Measurements from ENCODE around the gene AHSA1. TPM values are rescaled to one million over a fixed set of nuclear protein-coding genes. Genes with fewer than 3 reads are reported as not detected.

Gene AHSA1
- total RNA-seq, 4 donors from 2014 or later, result 49.4 to 111 (median 93.2) TPM

DNA sequence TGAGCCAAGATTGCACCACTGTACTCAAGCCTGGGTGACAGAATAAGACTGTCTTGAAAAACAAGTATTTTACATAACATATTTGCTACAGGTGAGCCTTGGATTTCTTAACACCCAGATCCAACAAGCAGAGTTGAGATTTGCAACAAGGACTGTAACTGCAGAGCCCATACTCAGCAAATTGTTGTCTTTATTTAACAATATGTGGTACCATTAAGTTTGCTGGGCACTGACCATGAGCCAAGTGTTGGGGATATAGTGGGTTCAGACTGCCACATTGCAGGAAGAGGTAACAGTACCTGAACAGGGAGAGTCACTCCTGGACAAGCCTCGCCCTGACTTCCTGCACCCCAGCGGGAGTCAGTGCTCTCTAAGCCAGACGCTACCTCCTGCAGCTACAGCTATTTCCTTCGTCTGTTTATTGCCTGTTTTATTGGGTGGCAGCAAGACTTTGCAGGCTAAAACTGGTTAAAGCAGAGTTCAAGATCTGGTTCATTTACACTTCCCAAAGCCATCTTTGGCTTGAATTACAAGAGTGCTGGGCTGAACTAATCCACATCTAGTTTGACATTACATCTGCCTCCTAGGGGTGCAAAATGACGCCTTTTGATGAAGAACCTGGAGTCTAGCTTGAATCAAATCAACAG lies 12.5 kb downstream of the AHSA1 start:
- Histone ChIP-seq H3K36me3 (peaks cover 38 to 43% of the 10 kb centered on the region in 2 donors), H3K4me1 (no peaks in the 10 kb centered on the region), H3K4me3 (replicated peaks in 1 of 3) (no peak overlapping the region), H3K9me3 (no peaks in the 10 kb centered on the region), H3K27me3 (no peaks in the 10 kb centered on the region), H3K27ac (no peak overlapping the region)
- no peak for DNase-seq
- 80 to 86% methylated on average over 5 of the region's 5 CpGs for WGBS, 2 donors
- intact Hi-C loops (cut with DNase I), result no loop called here
- TF ChIP-seq, protein P1, sequence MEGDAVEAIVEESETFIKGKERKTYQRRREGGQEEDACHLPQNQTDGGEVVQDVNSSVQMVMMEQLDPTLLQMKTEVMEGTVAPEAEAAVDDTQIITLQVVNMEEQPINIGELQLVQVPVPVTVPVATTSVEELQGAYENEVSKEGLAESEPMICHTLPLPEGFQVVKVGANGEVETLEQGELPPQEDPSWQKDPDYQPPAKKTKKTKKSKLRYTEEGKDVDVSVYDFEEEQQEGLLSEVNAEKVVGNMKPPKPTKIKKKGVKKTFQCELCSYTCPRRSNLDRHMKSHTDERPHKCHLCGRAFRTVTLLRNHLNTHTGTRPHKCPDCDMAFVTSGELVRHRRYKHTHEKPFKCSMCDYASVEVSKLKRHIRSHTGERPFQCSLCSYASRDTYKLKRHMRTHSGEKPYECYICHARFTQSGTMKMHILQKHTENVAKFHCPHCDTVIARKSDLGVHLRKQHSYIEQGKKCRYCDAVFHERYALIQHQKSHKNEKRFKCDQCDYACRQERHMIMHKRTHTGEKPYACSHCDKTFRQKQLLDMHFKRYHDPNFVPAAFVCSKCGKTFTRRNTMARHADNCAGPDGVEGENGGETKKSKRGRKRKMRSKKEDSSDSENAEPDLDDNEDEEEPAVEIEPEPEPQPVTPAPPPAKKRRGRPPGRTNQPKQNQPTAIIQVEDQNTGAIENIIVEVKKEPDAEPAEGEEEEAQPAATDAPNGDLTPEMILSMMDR (IDR thresholded peaks at IDR 0.05), result no peak

DNA sequence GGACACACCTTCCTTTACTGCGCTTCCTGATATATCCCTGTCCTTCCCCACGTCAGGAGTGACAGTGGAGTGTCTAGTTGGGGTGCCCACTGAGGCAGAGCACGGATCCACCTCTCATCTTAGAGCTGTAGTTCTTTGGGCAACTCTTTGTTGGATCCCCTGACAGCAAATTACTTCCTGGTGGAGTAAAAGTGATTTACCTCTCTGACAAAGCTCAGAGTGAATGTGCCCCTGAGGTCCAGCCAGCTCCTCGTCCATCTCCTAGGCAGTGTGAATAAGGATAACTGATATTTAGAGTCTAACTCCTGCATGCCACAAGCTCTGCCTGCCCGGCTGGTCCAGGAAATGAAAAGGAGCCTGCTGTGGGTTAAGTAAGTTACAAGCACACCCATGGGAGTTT lies 16.0 kb downstream of the AHSA1 start:
- no peak for DNase-seq
- TF ChIP-seq, protein P1 (IDR thresholded peaks at IDR 0.05), result no peak
- no peak for TF ChIP-seq POLR2A (IDR thresholded peaks at IDR 0.05)
- H3K36me3 ChIP-seq, result peaks cover 7 to 9% of the 10 kb centered on the region in 2 donors
- H3K27ac ChIP-seq, result no peak overlapping the region
- no peaks in the 10 kb centered on the region for H3K4me1 ChIP-seq
- no peaks in the 10 kb centered on the region for H3K9me3 ChIP-seq
- H3K27me3 ChIP-seq, result no peaks in the 10 kb centered on the region
- H3K4me3 ChIP-seq (replicated peaks in 1 of 3), result no peak overlapping the region
- 78% methylated on average over 5 of the region's 5 CpGs for WGBS, 2 donors
- intact Hi-C loops (cut with DNase I), result no loop called here

DNA sequence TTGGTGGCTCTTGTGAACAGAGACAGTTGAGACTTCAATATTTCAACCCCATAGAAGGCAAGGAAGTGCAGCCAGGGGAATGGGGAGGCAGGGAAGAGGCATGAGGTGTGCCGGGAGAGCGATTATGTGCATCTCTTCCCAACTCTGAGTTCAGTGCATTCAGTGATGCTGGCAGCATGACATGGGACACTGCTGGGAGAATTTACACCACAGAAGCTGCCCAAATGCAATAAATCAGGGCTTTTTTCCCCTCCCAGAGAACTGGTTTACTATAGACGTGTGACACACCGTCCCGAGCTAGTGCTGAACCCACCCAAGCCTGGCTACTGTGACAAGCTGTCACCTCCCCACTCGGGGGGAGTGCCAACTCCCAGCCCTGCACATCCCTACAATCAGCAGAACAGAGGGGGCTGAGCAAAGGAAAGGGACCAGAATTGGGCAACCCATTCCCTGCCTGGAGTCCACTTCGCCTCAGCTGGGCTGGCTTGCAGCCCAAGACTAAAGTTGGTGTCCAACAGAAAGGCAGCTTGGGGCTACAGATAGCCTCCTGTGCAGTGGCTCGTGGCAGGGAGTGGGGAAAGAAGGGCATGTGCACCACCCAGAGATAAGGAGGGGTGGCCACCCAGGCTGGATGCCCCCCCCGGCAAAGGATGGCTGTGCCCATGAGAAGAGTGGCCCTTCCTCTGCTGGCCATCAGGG lies 16.7 kb downstream of the AHSA1 start:
- H3K9me3 ChIP-seq, result no peaks in the 10 kb centered on the region
- H3K27me3 ChIP-seq, result no peaks in the 10 kb centered on the region
- H3K4me1 ChIP-seq, result no peaks in the 10 kb centered on the region
- WGBS, 2 donors, result 64 to 68% methylated on average over 9 of the region's 9 CpGs
- no peak overlapping the region for H3K27ac ChIP-seq
- no peak for DNase-seq
- peaks cover under 1 to 2% of the 10 kb centered on the region in 2 donors for H3K36me3 ChIP-seq
- intact Hi-C loops (cut with DNase I), result no loop called here
- TF ChIP-seq POLR2A (IDR thresholded peaks at IDR 0.05), result no peak
- TF ChIP-seq, protein P1 (IDR thresholded peaks at IDR 0.05), result no peak
- H3K4me3 ChIP-seq (replicated peaks in 1 of 3), result no peak overlapping the region

DNA sequence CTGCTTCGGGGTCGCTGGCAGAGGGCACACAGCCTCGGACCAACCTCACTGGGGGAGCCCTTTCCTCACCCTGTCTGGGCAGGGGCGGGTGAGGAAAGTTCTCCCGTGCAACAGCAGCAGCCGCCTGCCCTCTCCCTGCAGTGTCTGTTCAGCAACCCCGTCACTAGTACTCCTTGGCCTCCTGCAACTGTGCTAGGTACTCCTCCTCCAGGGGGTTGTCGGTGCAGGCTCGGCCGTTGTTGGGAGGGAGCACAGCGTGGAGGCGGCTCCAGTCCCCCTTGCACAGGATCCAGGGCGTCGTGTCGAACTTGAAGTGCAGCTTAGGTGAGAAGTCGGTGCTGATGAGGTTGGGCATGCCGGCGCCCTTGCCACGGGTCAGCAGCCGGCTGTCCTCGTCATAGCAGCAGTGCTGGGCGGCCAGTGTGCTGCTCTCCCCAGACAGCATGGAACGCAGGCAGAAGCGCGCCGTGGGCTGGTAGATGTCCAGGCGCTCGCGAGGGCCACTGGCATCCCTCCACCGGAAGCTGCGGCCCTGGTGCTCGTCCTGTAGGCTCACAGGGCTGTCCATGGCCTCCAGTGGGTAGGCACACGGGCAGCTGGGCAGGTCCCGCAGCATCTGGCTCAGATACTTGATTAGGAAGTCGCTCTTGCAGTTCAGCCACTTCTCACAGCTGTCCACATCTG lies 17.7 kb downstream of the AHSA1 start:
- Histone ChIP-seq H3K27me3 (no peaks in the 10 kb centered on the region), H3K4me3 (replicated peaks in 1 of 3) (no peak overlapping the region), H3K4me1 (no peaks in the 10 kb centered on the region), H3K36me3 (no peaks in the 10 kb centered on the region), H3K27ac (no peak overlapping the region), H3K9me3 (no peaks in the 10 kb centered on the region)
- 85 to 86% methylated on average over 17 to 23 of the region's 35 CpGs for WGBS, 2 donors
- no peak for DNase-seq
- intact Hi-C loops (cut with DNase I), result no loop called here
- TF ChIP-seq, protein P1 (IDR thresholded peaks at IDR 0.05), result no peak
- no peak for TF ChIP-seq POLR2A (IDR thresholded peaks at IDR 0.05)

DNA sequence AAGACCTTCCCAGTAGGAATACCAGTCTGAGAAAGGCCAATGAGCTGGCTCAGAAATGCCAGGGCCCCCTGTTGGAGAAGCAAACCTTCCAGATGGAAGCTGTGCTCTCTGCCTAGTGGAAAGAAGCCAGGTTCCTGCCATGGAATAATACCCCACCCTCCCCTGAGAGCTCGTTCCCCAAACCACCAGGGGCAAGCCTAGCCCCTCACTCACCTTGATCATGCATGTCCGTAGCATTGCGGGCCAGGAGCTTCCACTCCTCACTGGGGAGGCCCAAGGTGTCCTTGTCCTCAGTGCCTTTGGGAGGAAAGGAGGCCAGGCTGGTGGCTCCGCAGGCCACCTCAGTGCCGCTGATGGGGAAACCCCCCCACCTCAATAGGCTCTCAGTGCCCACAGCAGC lies 20.1 kb downstream of the AHSA1 start:
- intact Hi-C loops (cut with DNase I), result no loop called here
- no peaks in the 10 kb centered on the region for H3K4me1 ChIP-seq
- DNase-seq, result no peak
- 73 to 100% methylated on average over 2 to 3 of the region's 5 CpGs for WGBS, 2 donors
- H3K27ac ChIP-seq, result no peak overlapping the region
- TF ChIP-seq POLR2A (IDR thresholded peaks at IDR 0.05), result no peak
- TF ChIP-seq, protein P1 (IDR thresholded peaks at IDR 0.05), result no peak
- no peaks in the 10 kb centered on the region for H3K27me3 ChIP-seq
- no peak overlapping the region for H3K4me3 ChIP-seq (replicated peaks in 1 of 3)
- H3K36me3 ChIP-seq, result no peaks in the 10 kb centered on the region
- no peaks in the 10 kb centered on the region for H3K9me3 ChIP-seq

All from thyroid gland (tissue), 4 donors.